Measurements from ENCODE around the gene DOLPP1. TPM values are rescaled to one million over a fixed set of nuclear protein-coding genes. Genes with fewer than 3 reads are reported as not detected.

Gene DOLPP1
- total RNA-seq, 4 donors from 2014 or later, result 7.5 to 14.0 (median 10.7) TPM

DNA sequence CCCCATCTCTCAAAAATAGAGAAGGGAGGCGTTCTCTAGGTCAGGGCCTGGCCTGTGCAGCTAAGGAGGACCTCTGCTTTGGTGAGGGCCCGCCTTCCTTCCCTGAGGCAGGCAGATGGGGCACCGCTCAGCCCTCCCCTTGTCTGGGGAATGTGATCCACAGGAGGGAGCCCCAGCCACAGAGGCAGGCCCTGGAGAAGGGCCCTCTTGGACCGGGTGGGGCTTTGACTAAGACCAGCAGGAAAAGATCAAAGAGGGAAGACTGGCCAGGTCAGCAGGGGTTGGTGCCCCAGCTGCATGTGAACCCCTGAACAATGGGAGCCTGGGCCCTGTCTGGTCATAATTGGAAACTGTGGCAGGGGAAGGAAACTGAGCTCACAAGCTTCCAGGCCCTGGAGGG is 52.2 kb downstream of the DOLPP1 start:
- no peak for TF ChIP-seq POLR2A (IDR thresholded peaks at IDR 0.05)
- TF ChIP-seq, protein P1, sequence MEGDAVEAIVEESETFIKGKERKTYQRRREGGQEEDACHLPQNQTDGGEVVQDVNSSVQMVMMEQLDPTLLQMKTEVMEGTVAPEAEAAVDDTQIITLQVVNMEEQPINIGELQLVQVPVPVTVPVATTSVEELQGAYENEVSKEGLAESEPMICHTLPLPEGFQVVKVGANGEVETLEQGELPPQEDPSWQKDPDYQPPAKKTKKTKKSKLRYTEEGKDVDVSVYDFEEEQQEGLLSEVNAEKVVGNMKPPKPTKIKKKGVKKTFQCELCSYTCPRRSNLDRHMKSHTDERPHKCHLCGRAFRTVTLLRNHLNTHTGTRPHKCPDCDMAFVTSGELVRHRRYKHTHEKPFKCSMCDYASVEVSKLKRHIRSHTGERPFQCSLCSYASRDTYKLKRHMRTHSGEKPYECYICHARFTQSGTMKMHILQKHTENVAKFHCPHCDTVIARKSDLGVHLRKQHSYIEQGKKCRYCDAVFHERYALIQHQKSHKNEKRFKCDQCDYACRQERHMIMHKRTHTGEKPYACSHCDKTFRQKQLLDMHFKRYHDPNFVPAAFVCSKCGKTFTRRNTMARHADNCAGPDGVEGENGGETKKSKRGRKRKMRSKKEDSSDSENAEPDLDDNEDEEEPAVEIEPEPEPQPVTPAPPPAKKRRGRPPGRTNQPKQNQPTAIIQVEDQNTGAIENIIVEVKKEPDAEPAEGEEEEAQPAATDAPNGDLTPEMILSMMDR (IDR thresholded peaks at IDR 0.05), result no peak
- intact Hi-C loops (cut with DNase I; ENCODE audit: low total_unique reads), result loop anchor here (10.0 kb wide), 1 partner anchor 642 kb away; no protein-coding TSS in a partner anchor
- WGBS, 2 donors, result 94 to 100% methylated on average over 4 of the region's 4 CpGs
- H3K4me3 ChIP-seq (ENCODE audit: low read depth, poor library complexity, severe bottlenecking), result no peak overlapping the region
- DNase-seq (ENCODE audit: low spot score in 2 of 2), result no peak

- TF ChIP-seq, protein P1 (IDR thresholded peaks at IDR 0.05), result no peak
- no peak for TF ChIP-seq POLR2A (IDR thresholded peaks at IDR 0.05)
- intact Hi-C loops (cut with DNase I; ENCODE audit: low total_unique reads), result loop anchor here (5.0 to 10.0 kb wide), 2 partner anchors 477 to 639 kb away; no protein-coding TSS in a partner anchor
- WGBS, 2 donors, result 89 to 90% methylated on average over 6 of the region's 6 CpGs
- DNase-seq (ENCODE audit: low spot score in 2 of 2), result no peak
- H3K4me3 ChIP-seq (ENCODE audit: low read depth, poor library complexity, severe bottlenecking), result no peak overlapping the region
These were observed 54.6 kb downstream of the DOLPP1 start for GRCh38 chr9:129135476-129135875.

- no peak for DNase-seq (ENCODE audit: low spot score in 2 of 2)
- no peak overlapping the region for H3K4me3 ChIP-seq (ENCODE audit: low read depth, poor library complexity, severe bottlenecking)
- intact Hi-C loops (cut with DNase I; ENCODE audit: low total_unique reads), result loop anchor here (5.0 to 10.0 kb wide), 2 partner anchors 476 to 638 kb away; no protein-coding TSS in a partner anchor
- WGBS, 2 donors, result 79 to 89% methylated on average over 15 to 16 of the region's 16 CpGs
- TF ChIP-seq, protein P1 (IDR thresholded peaks at IDR 0.05), result no peak
- no peak for TF ChIP-seq POLR2A (IDR thresholded peaks at IDR 0.05)
These were observed 55.6 kb downstream of the DOLPP1 start for GRCh38 chr9:129136446-129137035.

GRCh38 chr9:129137292-129138143 is 56.6 kb downstream of the DOLPP1 start:
- WGBS, 2 donors, result 79 to 81% methylated on average over 19 of the region's 19 CpGs

GRCh38 chr9:129138144-129138462 is 57.2 kb downstream of the DOLPP1 start:
- H3K4me3 ChIP-seq (ENCODE audit: low read depth, poor library complexity, severe bottlenecking), result no peak overlapping the region
- DNase-seq (ENCODE audit: low spot score in 2 of 2), result no peak
- 62 to 78% methylated on average over 9 of the region's 9 CpGs for WGBS, 2 donors
- intact Hi-C loops (cut with DNase I; ENCODE audit: low total_unique reads), result loop anchor here (5.0 to 10.0 kb wide), 2 partner anchors 474 to 637 kb away; no protein-coding TSS in a partner anchor
- TF ChIP-seq, protein P1 (IDR thresholded peaks at IDR 0.05), result no peak

More at GRCh38 chr9:129137292-129138143, 56.6 kb downstream of the DOLPP1 start:
- intact Hi-C loops (cut with DNase I; ENCODE audit: low total_unique reads), result loop anchor here (5.0 to 10.0 kb wide), 2 partner anchors 475 to 637 kb away; no protein-coding TSS in a partner anchor
- no peak for DNase-seq (ENCODE audit: low spot score in 2 of 2)
- H3K4me3 ChIP-seq (ENCODE audit: low read depth, poor library complexity, severe bottlenecking), result no peak overlapping the region
- TF ChIP-seq, protein P1 (IDR thresholded peaks at IDR 0.05), result no peak
- TF ChIP-seq POLR2A (IDR thresholded peaks at IDR 0.05), result no peak

All from lower leg skin (tissue), 4 donors.